Measurements from ENCODE around the gene ZFP42. TPM values are rescaled to one million over a fixed set of nuclear protein-coding genes. Genes with fewer than 3 reads are reported as not detected.

The ZFP42 gene
- total RNA-seq, 1 experiment from 2014 or later = not detected

- Histone ChIP-seq H3K27ac (0 out of 2 replicates have a peak overlapping the region, but pooled peaks have one; percentile 12), H2AFZ (no peak overlapping the region), H3K79me2 (ENCODE audit: low read depth) (no peaks in the 10 kb centered on the region), H3F3A (ENCODE audit: insufficient read depth, low read depth) (0 out of 2 replicates have a peak, but pooled peaks cover 6% of the 10 kb centered on the region), H3K9me2 (ENCODE audit: insufficient read depth) (no peaks in the 10 kb centered on the region), H3K9me3 (ENCODE audit: insufficient read depth, low read depth) (no peaks in the 10 kb centered on the region), H3K4me1 (replicated peaks; ENCODE audit: insufficient read depth) (peaks cover 16% of the 10 kb centered on the region), H3K36me3 (ENCODE audit: low read depth) (no peaks in the 10 kb centered on the region), H3K4me3 (no peak overlapping the region), H4K20me1 (ENCODE audit: insufficient read depth) (no peaks in the 10 kb centered on the region), H3K4me2 (peak overlapping the region; percentile 40; the same call in 1 of the 2 replicates), H3K27me3 (ENCODE audit: insufficient read depth, low read depth) (no peaks in the 10 kb centered on the region)
- DNase-seq = peak in 1 of 2 experiments; percentile 83
- no peak for TF ChIP-seq EZH2 (IDR thresholded peaks at IDR 0.05; ENCODE audit: low read depth)
- TF ChIP-seq, protein P1, sequence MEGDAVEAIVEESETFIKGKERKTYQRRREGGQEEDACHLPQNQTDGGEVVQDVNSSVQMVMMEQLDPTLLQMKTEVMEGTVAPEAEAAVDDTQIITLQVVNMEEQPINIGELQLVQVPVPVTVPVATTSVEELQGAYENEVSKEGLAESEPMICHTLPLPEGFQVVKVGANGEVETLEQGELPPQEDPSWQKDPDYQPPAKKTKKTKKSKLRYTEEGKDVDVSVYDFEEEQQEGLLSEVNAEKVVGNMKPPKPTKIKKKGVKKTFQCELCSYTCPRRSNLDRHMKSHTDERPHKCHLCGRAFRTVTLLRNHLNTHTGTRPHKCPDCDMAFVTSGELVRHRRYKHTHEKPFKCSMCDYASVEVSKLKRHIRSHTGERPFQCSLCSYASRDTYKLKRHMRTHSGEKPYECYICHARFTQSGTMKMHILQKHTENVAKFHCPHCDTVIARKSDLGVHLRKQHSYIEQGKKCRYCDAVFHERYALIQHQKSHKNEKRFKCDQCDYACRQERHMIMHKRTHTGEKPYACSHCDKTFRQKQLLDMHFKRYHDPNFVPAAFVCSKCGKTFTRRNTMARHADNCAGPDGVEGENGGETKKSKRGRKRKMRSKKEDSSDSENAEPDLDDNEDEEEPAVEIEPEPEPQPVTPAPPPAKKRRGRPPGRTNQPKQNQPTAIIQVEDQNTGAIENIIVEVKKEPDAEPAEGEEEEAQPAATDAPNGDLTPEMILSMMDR (conservative IDR thresholded peaks at IDR 0.05) = no peak
- CTCF ChIA-PET = no interaction called here
- intact Hi-C loops (cut with micrococcal nuclease; ENCODE audit: unreplicated experiment) = no loop called here
- BruUV-seq (replicated peaks) = no TSS peak
- POLR2A ChIA-PET (ENCODE audit: unreplicated experiment) = no interaction called here
Measured at GRCh38 chr4:188002323-188002722, 6.8 kb downstream of the ZFP42 start.

GRCh38 chr4:188002751-188003150 lies 7.2 kb downstream of the ZFP42 start:
- Histone ChIP-seq H2AFZ (no peak overlapping the region), H3K79me2 (ENCODE audit: low read depth) (no peaks in the 10 kb centered on the region), H3K4me3 (no peak overlapping the region), H3F3A (ENCODE audit: insufficient read depth, low read depth) (0 out of 2 replicates have a peak, but pooled peaks cover 6% of the 10 kb centered on the region), H3K4me1 (replicated peaks; ENCODE audit: insufficient read depth) (peaks cover 16% of the 10 kb centered on the region), H3K36me3 (ENCODE audit: low read depth) (no peaks in the 10 kb centered on the region), H3K27me3 (ENCODE audit: insufficient read depth, low read depth) (no peaks in the 10 kb centered on the region), H4K20me1 (ENCODE audit: insufficient read depth) (no peaks in the 10 kb centered on the region), H3K9me2 (ENCODE audit: insufficient read depth) (no peaks in the 10 kb centered on the region), H3K4me2 (peak overlapping the region; percentile 40; the same call in 1 of the 2 replicates), H3K9me3 (ENCODE audit: insufficient read depth, low read depth) (no peaks in the 10 kb centered on the region), H3K27ac (0 out of 2 replicates have a peak overlapping the region, but pooled peaks have one; percentile 12)
- DNase-seq = no peak
- BruUV-seq (replicated peaks) = no TSS peak
- ChIA-PET CTCF (no interaction called here), POLR2A (ENCODE audit: unreplicated experiment) (no interaction called here)
- intact Hi-C loops (cut with micrococcal nuclease; ENCODE audit: unreplicated experiment) = no loop called here
- TF ChIP-seq, protein P1 (conservative IDR thresholded peaks at IDR 0.05) = no peak
- TF ChIP-seq EZH2 (IDR thresholded peaks at IDR 0.05; ENCODE audit: low read depth) = no peak

DNA sequence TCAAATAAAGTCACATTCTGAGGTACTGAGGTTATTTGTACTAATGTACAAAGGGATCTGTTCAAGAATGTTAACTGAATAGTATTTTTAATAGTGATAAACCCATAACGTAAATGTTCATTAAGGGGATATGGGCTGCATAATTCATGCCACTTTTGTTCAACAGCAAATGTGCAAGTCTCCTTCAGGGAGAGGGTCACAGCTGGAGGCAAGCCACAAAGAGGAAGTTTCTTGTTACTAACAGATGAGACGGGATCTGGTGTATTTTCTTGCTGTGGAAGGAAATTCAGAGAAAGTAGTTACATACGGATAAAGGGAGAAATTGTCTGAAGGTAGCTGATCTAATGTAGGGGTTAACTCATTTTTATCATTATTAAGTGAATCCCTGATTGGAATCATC lies 10.0 kb downstream of the ZFP42 start:
- Histone ChIP-seq H2AFZ (no peak overlapping the region), H3K4me1 (replicated peaks; ENCODE audit: insufficient read depth) (peaks cover 16% of the 10 kb centered on the region), H3K79me2 (ENCODE audit: low read depth) (no peaks in the 10 kb centered on the region), H3K27ac (no peak overlapping the region), H3F3A (ENCODE audit: insufficient read depth, low read depth) (0 out of 2 replicates have a peak, but pooled peaks cover 6% of the 10 kb centered on the region), H3K4me3 (no peak overlapping the region), H3K9me2 (ENCODE audit: insufficient read depth) (no peaks in the 10 kb centered on the region), H3K27me3 (ENCODE audit: insufficient read depth, low read depth) (no peaks in the 10 kb centered on the region), H3K4me2 (no peak overlapping the region), H3K36me3 (ENCODE audit: low read depth) (no peaks in the 10 kb centered on the region), H3K9me3 (ENCODE audit: insufficient read depth, low read depth) (no peaks in the 10 kb centered on the region; the same call in 1 of the 2 replicates), H4K20me1 (ENCODE audit: insufficient read depth) (no peaks in the 10 kb centered on the region)
- no TSS peak for BruUV-seq (replicated peaks)
- TF ChIP-seq EZH2 (IDR thresholded peaks at IDR 0.05; ENCODE audit: low read depth) = no peak
- TF ChIP-seq, protein P1 (conservative IDR thresholded peaks at IDR 0.05) = no peak
- intact Hi-C loops (cut with micrococcal nuclease; ENCODE audit: unreplicated experiment) = no loop called here
- DNase-seq = no peak
- CTCF ChIA-PET = no interaction called here
- POLR2A ChIA-PET (ENCODE audit: unreplicated experiment) = no interaction called here

All from PC-9 (cell line).